ENCODE results near the gene CSMD2.
"Not testable (repeated sequence)": the region's sequence is repeated elsewhere in the genome, so short reads cannot be mapped to it uniquely, and the experiment has no call there.

Gene CSMD2

GRCh38 chr1:34108269-34108668 lies 56.8 kb downstream of the CSMD2 start:
- no peaks in the 10 kb centered on the region for H3K36me3 ChIP-seq (ENCODE audit: control insufficient read depth, insufficient read depth, low read length)
- H3K4me1 ChIP-seq (ENCODE audit: control insufficient read depth, insufficient read depth, low read length, poor library complexity, severe bottlenecking) = peaks cover 8% of the 10 kb centered on the region
- no peak overlapping the region for H3K4me3 ChIP-seq (ENCODE audit: extremely low read depth, insufficient read depth, low read length, poor library complexity, severe bottlenecking)
- no peak overlapping the region for H3K27ac ChIP-seq (ENCODE audit: low read depth, low read length, severe bottlenecking)
- WGBS, 2 experiments (ENCODE audit: insufficient coverage in 2 of 2) = 100% methylated on average over 2 of the region's 2 CpGs; no CpG with 5 or more reads in 1 of the 2 experiments
- no peaks in the 10 kb centered on the region for H3K9me3 ChIP-seq (ENCODE audit: control insufficient read depth, low read length)

- Histone ChIP-seq H3K9me3 (ENCODE audit: control insufficient read depth, low read length) (no peaks in the 10 kb centered on the region), H3K4me3 (ENCODE audit: extremely low read depth, insufficient read depth, low read length, poor library complexity, severe bottlenecking) (no peak overlapping the region), H3K27ac (ENCODE audit: low read depth, low read length, severe bottlenecking) (no peak overlapping the region), H3K4me1 (ENCODE audit: control insufficient read depth, insufficient read depth, low read length, poor library complexity, severe bottlenecking) (no peaks in the 10 kb centered on the region), H3K36me3 (ENCODE audit: control insufficient read depth, insufficient read depth, low read length) (no peaks in the 10 kb centered on the region)
- WGBS, 2 experiments (ENCODE audit: insufficient coverage in 2 of 2) = 71 to 100% methylated on average over 1 of the region's 1 CpG
These were observed 63.9 kb downstream of the CSMD2 start for GRCh38 chr1:34101151-34101550.

GRCh38 chr1:34100332-34100731 lies 64.7 kb downstream of the CSMD2 start:
- no peaks in the 10 kb centered on the region for H3K36me3 ChIP-seq (ENCODE audit: control insufficient read depth, insufficient read depth, low read length)
- no peak overlapping the region for H3K4me3 ChIP-seq (ENCODE audit: extremely low read depth, insufficient read depth, low read length, poor library complexity, severe bottlenecking)
- no peaks in the 10 kb centered on the region for H3K4me1 ChIP-seq (ENCODE audit: control insufficient read depth, insufficient read depth, low read length, poor library complexity, severe bottlenecking)
- H3K27ac ChIP-seq (ENCODE audit: low read depth, low read length, severe bottlenecking) = no peak overlapping the region
- no peaks in the 10 kb centered on the region for H3K9me3 ChIP-seq (ENCODE audit: control insufficient read depth, low read length)
- 86% methylated on average over 1 of the region's 5 CpGs; no CpG with 5 or more reads in 1 of the 2 experiments for WGBS, 2 experiments (ENCODE audit: insufficient coverage in 2 of 2)

- WGBS, 2 experiments (ENCODE audit: insufficient coverage in 2 of 2) = 80 to 86% methylated on average over 6 to 13 of the region's 27 CpGs
- H3K4me3 ChIP-seq (ENCODE audit: extremely low read depth, insufficient read depth, low read length, poor library complexity, severe bottlenecking); H3K4me1 ChIP-seq (ENCODE audit: control insufficient read depth, insufficient read depth, low read length, poor library complexity, severe bottlenecking); H3K9me3 ChIP-seq (ENCODE audit: control insufficient read depth, low read length); H3K27ac ChIP-seq (ENCODE audit: low read depth, low read length, severe bottlenecking); H3K36me3 ChIP-seq (ENCODE audit: control insufficient read depth, insufficient read depth, low read length): not testable (repeated sequence)
These were observed 72.6 kb downstream of the CSMD2 start for GRCh38 chr1:34092399-34092798.

GRCh38 chr1:34089731-34090130 lies 75.3 kb downstream of the CSMD2 start:
- H3K27ac ChIP-seq (ENCODE audit: low read depth, low read length, severe bottlenecking) = no peak overlapping the region
- WGBS, 2 experiments (ENCODE audit: insufficient coverage in 2 of 2) = 88 to 94% methylated on average over 6 of the region's 6 CpGs
- H3K36me3 ChIP-seq (ENCODE audit: control insufficient read depth, insufficient read depth, low read length) = no peaks in the 10 kb centered on the region
- H3K9me3 ChIP-seq (ENCODE audit: control insufficient read depth, low read length) = no peaks in the 10 kb centered on the region
- no peak overlapping the region for H3K4me3 ChIP-seq (ENCODE audit: extremely low read depth, insufficient read depth, low read length, poor library complexity, severe bottlenecking)
- no peaks in the 10 kb centered on the region for H3K4me1 ChIP-seq (ENCODE audit: control insufficient read depth, insufficient read depth, low read length, poor library complexity, severe bottlenecking)

GRCh38 chr1:34087986-34088385 lies 77.0 kb downstream of the CSMD2 start:
- no peak overlapping the region for H3K4me3 ChIP-seq (ENCODE audit: extremely low read depth, insufficient read depth, low read length, poor library complexity, severe bottlenecking)
- no peaks in the 10 kb centered on the region for H3K9me3 ChIP-seq (ENCODE audit: control insufficient read depth, low read length)
- no peaks in the 10 kb centered on the region for H3K36me3 ChIP-seq (ENCODE audit: control insufficient read depth, insufficient read depth, low read length)
- no peaks in the 10 kb centered on the region for H3K4me1 ChIP-seq (ENCODE audit: control insufficient read depth, insufficient read depth, low read length, poor library complexity, severe bottlenecking)
- no peak overlapping the region for H3K27ac ChIP-seq (ENCODE audit: low read depth, low read length, severe bottlenecking)
- WGBS, 2 experiments (ENCODE audit: insufficient coverage in 2 of 2) = 58 to 62% methylated on average over 5 of the region's 5 CpGs

- WGBS, 2 experiments (ENCODE audit: insufficient coverage in 2 of 2) = 75% methylated on average over 1 of the region's 1 CpG; no CpG with 5 or more reads in 1 of the 2 experiments
- Histone ChIP-seq H3K36me3 (ENCODE audit: control insufficient read depth, insufficient read depth, low read length) (no peaks in the 10 kb centered on the region), H3K27ac (ENCODE audit: low read depth, low read length, severe bottlenecking) (no peak overlapping the region), H3K9me3 (ENCODE audit: control insufficient read depth, low read length) (no peaks in the 10 kb centered on the region), H3K4me3 (ENCODE audit: extremely low read depth, insufficient read depth, low read length, poor library complexity, severe bottlenecking) (no peak overlapping the region), H3K4me1 (ENCODE audit: control insufficient read depth, insufficient read depth, low read length, poor library complexity, severe bottlenecking) (no peaks in the 10 kb centered on the region)
These were observed 78.5 kb downstream of the CSMD2 start for GRCh38 chr1:34086561-34086960.

- WGBS, 2 experiments (ENCODE audit: insufficient coverage in 2 of 2) = 100% methylated on average over 1 of the region's 2 CpGs; no CpG with 5 or more reads in 1 of the 2 experiments
- Histone ChIP-seq H3K4me1 (ENCODE audit: control insufficient read depth, insufficient read depth, low read length, poor library complexity, severe bottlenecking) (no peaks in the 10 kb centered on the region), H3K4me3 (ENCODE audit: extremely low read depth, insufficient read depth, low read length, poor library complexity, severe bottlenecking) (no peak overlapping the region), H3K9me3 (ENCODE audit: control insufficient read depth, low read length) (no peaks in the 10 kb centered on the region), H3K36me3 (ENCODE audit: control insufficient read depth, insufficient read depth, low read length) (no peaks in the 10 kb centered on the region), H3K27ac (ENCODE audit: low read depth, low read length, severe bottlenecking) (no peak overlapping the region)
These were observed 81.1 kb downstream of the CSMD2 start for GRCh38 chr1:34083974-34084373.

GRCh38 chr1:34082085-34082670 lies 82.9 kb downstream of the CSMD2 start:
- not testable (repeated sequence) for H3K27ac ChIP-seq (ENCODE audit: low read depth, low read length, severe bottlenecking); H3K36me3 ChIP-seq (ENCODE audit: control insufficient read depth, insufficient read depth, low read length); H3K4me3 ChIP-seq (ENCODE audit: extremely low read depth, insufficient read depth, low read length, poor library complexity, severe bottlenecking); H3K4me1 ChIP-seq (ENCODE audit: control insufficient read depth, insufficient read depth, low read length, poor library complexity, severe bottlenecking); H3K9me3 ChIP-seq (ENCODE audit: control insufficient read depth, low read length)
- WGBS, 2 experiments (ENCODE audit: insufficient coverage in 2 of 2) = 95 to 96% methylated on average over 21 to 27 of the region's 43 CpGs

- Histone ChIP-seq H3K27ac (ENCODE audit: low read depth, low read length, severe bottlenecking) (no peak overlapping the region), H3K4me3 (ENCODE audit: extremely low read depth, insufficient read depth, low read length, poor library complexity, severe bottlenecking) (no peak overlapping the region), H3K4me1 (ENCODE audit: control insufficient read depth, insufficient read depth, low read length, poor library complexity, severe bottlenecking) (no peaks in the 10 kb centered on the region), H3K9me3 (ENCODE audit: control insufficient read depth, low read length) (no peaks in the 10 kb centered on the region), H3K36me3 (ENCODE audit: control insufficient read depth, insufficient read depth, low read length) (no peaks in the 10 kb centered on the region)
- 96 to 97% methylated on average over 3 to 4 of the region's 4 CpGs for WGBS, 2 experiments (ENCODE audit: insufficient coverage in 2 of 2)
These were observed 86.6 kb downstream of the CSMD2 start for GRCh38 chr1:34078383-34078782.

- WGBS, 2 experiments (ENCODE audit: insufficient coverage in 2 of 2) = 90 to 92% methylated on average over 5 of the region's 7 CpGs
- H3K4me3 ChIP-seq (ENCODE audit: extremely low read depth, insufficient read depth, low read length, poor library complexity, severe bottlenecking) = no peak overlapping the region
- no peak overlapping the region for H3K27ac ChIP-seq (ENCODE audit: low read depth, low read length, severe bottlenecking)
These were observed 89.5 kb downstream of the CSMD2 start for GRCh38 chr1:34075576-34075975.

More at GRCh38 chr1:34075576-34075975, 89.5 kb downstream of the CSMD2 start:
- Histone ChIP-seq H3K36me3 (ENCODE audit: control insufficient read depth, insufficient read depth, low read length) (no peaks in the 10 kb centered on the region), H3K9me3 (ENCODE audit: control insufficient read depth, low read length) (no peaks in the 10 kb centered on the region), H3K4me1 (ENCODE audit: control insufficient read depth, insufficient read depth, low read length, poor library complexity, severe bottlenecking) (peaks cover 3% of the 10 kb centered on the region)

All from mesodermal cell (in vitro differentiated cells).